ENCODE results near the gene OSBPL5.
"Not testable (repeated sequence)": the region's sequence is repeated elsewhere in the genome, so short reads cannot be mapped to it uniquely, and the experiment has no call there.

OSBPL5 gene

GRCh38 chr11:3074912-3075589 is 90.1 kb downstream of the OSBPL5 start:
- peak; percentile 63 for DNase-seq

GRCh38 chr11:3073029-3073435 is 92.1 kb downstream of the OSBPL5 start:
- peak; percentile 11 for DNase-seq

DNA sequence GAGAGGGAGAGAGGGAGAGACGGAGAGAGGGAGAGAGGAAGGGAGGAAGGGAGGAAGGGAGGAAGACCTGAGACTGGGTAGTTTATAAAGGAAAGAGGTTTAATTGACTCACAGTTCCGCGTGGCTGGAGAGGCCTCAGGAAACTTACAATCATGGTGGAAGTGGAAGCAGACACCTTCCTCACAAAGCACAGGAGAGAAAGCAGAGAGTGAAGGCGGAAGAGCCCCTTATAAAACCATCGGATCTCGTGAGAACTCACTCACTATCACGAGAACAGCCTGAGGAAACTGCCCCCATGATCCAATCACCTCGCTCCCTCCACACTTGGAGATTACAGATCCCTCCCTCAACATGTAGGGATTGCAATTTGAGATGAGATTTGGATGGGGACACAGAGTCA is 95.7 kb downstream of the OSBPL5 start:
- no peak for DNase-seq

GRCh38 chr11:3066308-3066707 is 98.8 kb downstream of the OSBPL5 start:
- DNase-seq, result not testable (repeated sequence)

DNA sequence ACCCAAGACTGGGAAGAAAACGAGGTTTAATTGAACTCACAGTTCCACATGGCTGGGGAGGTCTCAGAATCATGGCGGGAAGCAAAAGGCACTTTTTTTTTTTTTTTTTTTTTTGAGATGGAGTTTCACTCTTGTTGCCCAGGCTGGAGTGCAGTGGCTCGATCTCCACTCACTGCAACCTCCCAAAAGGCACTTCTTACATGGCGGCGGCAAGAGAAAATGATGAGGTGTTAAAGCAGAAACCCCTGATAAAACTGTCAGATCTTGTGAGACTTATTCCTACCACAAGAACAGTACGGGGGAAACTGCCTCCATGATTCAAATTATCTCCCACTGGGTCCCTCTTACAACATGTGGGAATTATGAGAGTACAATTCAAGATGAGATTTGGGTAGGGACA is 100.4 kb downstream of the OSBPL5 start:
- not testable (repeated sequence) for DNase-seq

- DNase-seq, result not testable (repeated sequence)
Observed at GRCh38 chr11:3063876-3064275, 101.2 kb downstream of the OSBPL5 start.

DNA sequence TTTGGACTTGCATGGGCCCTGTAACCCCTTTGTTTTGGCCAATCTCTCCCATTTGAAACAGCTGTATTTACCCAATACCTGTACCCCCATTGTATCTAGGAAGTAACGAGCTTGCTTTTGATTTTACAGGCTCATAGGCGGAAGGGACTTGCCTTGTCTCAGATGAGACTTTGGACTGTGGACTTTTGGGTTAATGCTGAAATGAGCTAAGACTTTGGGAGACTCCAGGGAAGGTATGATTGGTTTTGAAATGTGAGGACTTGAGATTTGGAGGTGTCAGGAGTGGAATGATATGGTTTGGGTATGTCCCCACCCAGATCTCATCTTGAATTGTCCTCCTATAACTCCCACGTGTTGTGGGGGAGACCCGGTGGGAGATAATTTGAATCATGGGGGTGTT is 101.7 kb downstream of the OSBPL5 start:
- not testable (repeated sequence) for DNase-seq

GRCh38 chr11:3060436-3061025 is 104.6 kb downstream of the OSBPL5 start:
- DNase-seq, result no peak

DNA sequence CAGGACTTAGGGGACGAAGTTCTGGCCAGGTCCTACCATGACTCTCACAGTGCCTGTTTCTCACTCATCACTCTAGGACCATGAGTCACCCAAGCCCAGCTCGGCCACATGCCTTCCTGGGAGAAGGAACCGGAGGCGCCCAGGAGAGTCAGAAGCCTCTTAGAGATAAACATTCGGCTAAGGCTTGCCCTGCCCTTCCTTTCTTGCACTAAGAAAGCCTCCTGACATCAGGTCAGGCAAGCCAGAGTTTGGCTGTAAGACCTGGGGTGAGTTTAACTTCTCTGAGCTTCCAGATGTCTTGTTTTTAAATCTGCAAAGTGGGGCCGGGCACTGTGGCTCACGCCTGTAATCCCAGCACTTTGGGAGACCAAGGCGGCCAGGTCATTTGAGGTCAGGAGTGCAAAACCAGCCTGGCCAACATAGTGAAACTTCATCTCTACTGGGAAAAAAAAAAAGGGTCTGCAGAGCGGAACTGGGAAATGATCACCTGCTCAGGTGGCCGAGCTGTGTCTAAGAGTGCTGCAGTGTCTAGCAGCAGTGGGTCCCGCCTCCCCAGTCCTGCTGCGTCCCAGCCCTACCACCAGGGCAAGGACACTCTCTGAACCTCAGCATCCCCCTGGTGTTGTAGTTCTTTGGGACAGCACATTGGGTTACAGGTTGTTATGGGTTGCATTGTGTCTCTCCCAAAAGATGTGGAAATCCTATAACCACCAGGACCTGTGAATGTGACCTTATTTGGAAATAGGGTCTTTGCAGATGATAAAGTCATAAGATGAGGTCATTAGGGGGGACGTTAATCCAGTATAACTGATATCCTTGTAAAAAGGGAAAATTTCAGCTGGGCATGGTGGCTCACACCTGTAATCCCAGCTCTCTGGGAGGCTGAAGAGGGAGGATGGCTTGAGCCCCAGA is 106.1 kb downstream of the OSBPL5 start:
- DNase-seq, result no peak

DNA sequence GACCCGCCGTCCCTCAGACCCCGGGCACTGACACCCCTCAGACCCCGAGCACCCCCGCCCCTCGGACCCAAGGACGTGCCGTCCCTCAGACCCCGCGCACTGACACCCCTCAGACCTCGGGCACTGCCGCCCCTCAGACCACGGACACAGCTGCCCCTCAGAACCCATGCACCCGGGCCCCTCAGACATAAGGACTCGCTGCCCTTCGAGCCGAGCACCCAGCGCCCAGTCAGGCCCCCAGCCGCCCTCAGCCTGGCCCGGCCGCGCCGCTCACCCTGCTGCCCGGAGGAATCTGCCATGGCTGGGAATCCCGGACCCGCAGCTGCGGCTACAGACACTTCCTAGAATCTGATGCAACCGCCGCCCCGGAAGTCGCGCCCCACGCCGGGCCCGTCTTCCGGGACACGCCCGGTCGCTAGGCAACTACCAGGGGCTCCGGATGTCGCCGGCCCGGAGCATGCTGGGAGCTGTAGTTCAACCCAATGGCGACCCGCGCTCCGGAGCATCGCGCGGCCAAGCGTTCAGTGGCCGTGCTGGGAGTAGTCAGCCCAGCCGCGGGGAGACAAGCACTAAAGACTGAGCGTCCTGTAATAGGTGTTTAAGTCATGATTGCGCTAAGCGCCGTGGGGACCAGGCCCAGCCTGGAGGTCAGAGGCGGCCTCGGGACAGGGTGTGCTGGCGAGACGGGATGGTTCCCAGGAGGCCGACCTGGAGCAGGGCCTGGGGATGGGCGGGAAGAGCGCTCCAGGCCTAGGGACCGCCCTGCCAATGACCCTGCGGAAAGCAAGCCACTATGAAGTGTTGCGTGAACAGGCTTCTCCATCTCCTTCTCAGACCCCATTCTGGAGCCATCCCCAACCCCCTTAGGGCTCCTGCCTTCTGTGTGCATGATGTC is 107.8 kb downstream of the OSBPL5 start, which contains the start of gene CARS1:
Gene CARS1 (minus strand): TSS at position 355 of the 895 bp plus-strand sequence. CDS start 56 bp downstream, at position 299.
- DNase-seq, result peak; percentile 92

GRCh38 chr11:3056296-3057068 is 108.6 kb downstream of the OSBPL5 start:
- DNase-seq, result no peak

- no peak for DNase-seq
Observed at GRCh38 chr11:3055891-3056290, 109.2 kb downstream of the OSBPL5 start.

DNA sequence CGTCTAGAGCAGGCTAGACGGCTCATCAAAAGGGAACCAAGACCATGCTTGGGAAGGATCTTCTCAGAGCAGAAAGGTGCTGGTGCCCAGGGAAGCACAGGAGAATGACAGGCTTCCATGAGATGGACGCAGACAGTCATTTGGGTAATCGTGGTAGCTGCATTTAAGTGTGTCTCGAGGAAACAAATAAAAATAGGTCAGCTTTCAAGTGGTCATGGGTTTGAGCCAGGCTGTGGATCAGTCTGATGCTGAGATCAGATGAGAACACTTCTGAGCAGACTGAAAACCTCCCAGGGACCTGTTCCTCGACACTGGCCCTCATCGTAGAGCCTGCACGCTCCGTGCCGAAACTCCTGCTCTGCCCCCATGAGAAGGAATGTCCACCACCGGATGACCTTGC is 112.5 kb downstream of the OSBPL5 start:
- no peak for DNase-seq

DNA sequence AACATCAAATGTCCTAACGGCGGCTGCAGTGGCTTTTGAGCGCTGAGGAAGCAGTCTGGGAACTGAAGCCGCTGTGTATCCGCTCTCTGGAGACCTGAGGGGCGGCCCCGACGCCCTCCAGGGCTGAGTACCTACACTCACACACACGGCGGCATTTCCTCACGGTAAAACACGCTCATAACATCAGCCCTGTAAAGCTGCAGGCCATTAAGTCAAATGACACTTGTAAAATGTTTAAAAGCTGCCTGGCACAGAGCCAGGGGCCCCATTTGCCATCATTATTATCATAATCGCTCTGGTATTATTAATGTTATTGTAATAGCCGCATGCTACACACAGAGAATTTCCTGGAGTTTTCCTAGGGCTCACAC is 113.0 kb downstream of the OSBPL5 start:
- DNase-seq, result no peak

DNA sequence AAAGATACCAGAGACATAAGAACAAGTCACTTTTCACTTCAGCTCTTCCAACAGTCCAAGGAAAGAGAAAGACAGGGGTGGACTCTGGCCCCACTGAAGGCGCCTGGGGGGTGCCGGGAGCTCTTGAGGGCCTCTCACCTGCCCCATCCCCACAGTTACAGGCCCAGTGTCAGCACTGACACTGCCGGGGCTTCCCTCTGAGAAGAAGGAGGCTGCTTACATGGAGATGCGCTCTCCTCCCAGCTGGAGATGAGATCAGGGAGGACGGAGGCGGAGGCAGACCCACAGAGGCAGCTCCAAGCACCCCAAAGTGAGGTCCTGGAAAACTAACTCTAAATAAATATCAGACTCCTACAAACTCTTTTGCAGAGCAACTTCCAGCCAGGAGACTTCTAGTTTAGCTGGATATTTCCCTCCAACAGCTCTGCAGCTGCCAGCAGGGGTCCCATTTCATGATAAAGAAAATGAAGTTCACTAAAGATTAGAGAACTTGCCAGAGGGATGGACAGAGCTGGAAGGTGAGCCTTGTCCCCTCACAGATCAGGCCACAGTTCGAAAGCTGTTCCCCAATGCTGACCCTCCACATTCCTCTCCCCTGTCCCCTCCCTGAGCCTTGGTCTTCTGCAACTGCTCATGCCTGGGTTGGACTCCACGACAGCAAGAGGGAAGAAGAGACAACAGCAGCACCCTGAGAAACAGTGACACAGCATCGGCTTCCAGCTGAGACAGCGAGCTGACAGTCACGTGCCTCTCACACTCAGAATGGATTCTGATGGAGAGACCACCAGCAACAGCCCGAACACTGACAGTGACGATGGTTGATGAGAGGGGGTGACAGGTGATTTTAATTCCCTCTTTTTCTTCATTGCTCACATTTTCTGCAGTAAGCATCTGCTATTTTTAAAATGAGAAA is 113.7 kb downstream of the OSBPL5 start:
- DNase-seq, result no peak

DNA sequence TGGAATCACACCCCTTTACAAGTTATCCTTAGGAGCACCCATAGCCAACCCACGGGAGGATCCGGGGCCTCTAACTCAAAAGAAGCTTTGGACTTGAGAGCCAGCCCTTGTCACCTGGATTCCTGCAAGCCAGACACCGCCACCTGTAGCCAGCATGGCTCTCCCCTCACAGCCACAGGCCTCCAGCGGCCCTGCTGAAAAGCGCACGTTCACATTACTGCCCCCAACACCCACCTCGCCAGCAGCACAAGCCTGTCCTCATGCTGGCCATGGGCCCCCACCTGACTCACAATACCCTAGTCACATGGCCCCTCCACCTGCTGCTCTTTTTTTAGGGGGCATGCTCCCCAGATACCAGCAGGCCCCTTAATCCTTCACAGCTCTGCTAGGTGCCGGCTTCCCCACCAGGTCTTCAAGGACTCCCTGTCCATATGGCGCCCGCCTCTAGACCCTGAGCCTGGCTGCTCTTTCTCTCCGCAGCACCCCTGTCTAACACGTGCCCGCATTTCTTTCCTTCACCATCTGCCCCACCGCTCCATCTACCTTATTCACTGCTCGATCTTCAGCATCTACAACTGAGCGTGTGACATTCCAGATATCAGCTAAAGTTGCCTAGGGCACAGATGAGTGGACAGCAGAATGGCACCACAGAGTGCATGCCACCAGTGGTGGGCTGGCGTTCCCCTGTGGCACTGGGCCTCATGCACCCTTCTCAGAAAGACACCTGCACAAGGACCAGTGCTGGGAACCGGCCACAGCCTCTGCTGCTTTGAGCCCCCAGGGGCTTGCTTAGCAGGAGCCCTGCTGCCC is 114.5 kb downstream of the OSBPL5 start:
- no peak for DNase-seq

DNA sequence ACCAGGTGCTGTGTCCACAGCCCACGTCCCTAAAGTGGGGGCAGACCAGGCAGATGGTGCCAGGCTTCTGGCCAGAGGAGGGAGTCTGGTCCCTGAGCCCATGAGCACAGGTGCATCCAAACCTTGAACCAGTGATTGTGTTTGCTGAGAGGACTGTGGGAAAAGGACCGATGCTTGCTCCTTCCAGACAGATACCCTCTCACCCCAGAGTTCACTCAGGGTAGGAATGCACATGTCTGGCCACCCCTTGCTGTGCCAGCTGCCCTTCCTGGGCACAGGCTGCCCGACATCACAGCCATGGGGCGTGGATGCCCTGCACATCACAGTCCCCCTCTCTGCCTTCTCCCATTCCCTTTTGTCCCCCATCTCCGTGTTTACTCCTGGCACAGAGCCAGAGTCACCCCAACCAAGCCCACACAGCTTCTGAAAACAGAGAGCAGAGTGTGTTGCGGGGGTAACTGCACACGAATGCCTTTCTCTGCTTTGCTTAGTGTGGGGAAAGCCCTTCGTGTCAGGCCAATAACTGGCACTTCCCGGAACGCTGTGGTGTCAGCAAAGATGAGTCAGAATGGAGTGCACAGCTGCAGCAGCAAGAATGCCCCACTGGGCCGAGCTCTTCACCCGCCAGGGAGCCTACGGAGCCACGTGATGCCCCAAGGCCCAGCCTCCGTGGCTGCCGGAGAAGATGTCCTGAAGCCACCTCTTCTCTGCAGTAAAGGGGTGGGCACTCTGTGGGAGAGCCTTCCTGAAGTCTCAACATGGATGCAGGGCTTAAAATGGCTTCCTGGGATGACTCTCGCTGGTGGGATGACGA is 115.5 kb downstream of the OSBPL5 start:
- peak; percentile 88 for DNase-seq

DNA sequence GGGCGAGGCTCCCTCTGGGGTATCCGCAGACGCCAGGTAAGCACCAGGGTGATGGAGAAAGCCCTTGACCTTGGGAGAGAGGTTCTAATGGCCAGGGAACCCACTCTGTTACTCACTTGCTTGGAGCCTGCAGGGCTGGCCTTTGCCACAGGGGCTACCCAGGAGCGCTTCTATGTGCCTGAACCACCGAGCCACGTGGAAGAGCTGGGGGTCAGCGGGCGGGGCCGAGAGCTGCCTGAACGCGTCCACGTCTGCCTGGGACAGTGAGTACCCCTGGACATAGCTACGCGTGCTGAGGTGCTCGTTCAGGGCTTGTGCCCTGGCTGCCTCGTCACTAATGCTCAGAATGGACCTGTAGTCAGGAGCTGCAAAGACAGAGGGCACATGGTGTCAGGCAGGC is 117.5 kb downstream of the OSBPL5 start:
- no peak for DNase-seq

GRCh38 chr11:3046641-3047040 is 118.5 kb downstream of the OSBPL5 start:
- DNase-seq, result no peak
